NCI-H345 treated with DMSO at 0.1 percent for 48 hours (cell line): Measurements from ENCODE around the gene CDK14.

Experiments used
- DNase-seq: peaks from one replicate; lab custom pipeline; 2025; ENCODE audit not compliant: unreplicated experiment; lab: John Stamatoyannopoulos, UW

The CDK14 gene

GRCh38 chr7:91181949-91182348, 585.8 kb downstream of the CDK14 start:
- DNase-seq: no peak

DNA sequence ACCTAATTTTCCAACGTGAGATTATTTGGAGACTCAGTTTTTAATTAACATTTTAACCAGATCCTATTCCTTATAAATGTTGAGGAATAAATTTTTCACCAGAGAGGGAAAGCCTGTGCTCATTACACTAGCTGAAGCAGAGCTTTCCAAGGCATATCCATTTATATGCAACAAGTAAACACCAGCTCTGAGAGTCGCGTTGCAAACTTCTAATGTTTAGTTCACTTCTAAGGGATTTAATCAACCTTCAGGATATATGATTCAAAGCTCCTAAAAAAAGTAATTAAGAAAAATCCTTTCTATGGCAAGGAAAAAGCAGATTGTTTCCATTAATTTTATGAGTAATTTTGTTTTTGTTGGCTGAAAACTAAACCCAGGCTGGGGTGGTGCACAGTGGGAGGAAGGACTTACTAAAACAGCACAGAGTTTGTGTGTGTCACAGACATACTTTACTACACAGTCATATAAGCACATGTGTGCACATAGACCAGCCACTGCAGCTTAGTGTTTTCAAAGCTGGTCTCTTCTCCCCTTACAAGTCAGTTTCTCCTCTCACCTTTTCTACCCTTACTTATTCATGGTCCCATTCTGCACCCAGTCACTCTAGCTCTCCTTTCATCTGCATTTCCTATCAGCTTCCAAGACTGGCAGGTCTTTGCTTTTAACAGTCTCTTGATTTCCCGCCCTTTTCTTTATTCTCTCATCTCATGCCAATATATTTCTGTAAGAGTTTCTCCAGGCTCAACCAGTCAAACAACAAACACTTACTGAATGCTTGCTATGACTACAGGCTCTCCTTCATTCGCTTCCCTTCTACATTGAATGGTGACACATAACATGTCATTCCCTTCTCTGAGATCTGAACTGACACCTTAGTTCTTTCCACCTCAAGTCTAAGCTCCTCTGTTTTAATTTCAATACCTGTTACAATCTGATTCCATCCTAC, 587.0 kb downstream of the CDK14 start:
- no peak for DNase-seq

- no peak for DNase-seq
These were observed 589.6 kb downstream of the CDK14 start for GRCh38 chr7:91185771-91186170.

- DNase-seq: no peak
These were observed 590.9 kb downstream of the CDK14 start for GRCh38 chr7:91187061-91187460.

DNA sequence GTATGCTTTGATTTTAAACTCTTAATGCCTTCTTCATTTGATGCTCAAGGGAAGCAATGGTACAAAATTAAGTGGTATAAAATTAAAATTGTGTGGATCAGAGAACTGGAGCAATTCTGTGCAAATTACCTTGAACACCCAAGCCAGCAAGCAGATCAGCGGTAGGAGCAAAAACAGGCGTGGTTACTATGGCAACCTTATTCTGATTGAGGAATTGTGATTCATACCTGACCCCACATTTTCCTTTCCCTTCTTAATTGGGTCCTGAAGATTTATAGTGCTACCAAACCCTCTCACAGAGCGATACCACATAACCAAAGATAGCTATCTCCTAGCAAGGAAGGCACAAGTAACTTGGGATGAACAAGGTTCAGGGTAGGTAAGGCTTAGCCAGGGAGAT, 595.6 kb downstream of the CDK14 start:
- DNase-seq: no peak

GRCh38 chr7:91193141-91193540, 597.0 kb downstream of the CDK14 start:
- DNase-seq: no peak

GRCh38 chr7:91194841-91195240, 598.7 kb downstream of the CDK14 start:
- no peak for DNase-seq

- no peak for DNase-seq
These were observed 599.9 kb downstream of the CDK14 start for GRCh38 chr7:91196058-91196457.

- DNase-seq: no peak
These were observed 602.2 kb downstream of the CDK14 start for GRCh38 chr7:91198371-91198770.

DNA sequence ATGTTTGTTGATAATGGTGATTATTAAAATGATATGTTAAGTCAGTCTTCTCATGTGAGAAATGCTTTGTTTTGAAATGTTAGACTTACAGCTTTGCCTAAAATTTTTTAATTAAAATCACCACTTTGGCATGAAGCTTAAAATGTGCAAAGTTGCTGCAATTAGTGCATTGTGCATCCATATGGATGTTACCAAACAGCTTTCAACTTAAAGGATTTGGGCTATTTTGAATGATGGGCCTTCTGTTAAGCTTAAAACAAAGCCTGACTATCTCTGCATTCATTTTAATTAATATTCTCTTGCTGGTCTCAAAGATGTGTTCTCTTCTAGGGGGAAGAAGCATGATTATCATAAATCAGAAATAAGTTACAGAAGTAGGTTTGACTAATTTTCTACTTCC, 603.5 kb downstream of the CDK14 start:
- no peak for DNase-seq

GRCh38 chr7:91201442-91202113, 605.5 kb downstream of the CDK14 start:
- peak; percentile 44 for DNase-seq

DNA sequence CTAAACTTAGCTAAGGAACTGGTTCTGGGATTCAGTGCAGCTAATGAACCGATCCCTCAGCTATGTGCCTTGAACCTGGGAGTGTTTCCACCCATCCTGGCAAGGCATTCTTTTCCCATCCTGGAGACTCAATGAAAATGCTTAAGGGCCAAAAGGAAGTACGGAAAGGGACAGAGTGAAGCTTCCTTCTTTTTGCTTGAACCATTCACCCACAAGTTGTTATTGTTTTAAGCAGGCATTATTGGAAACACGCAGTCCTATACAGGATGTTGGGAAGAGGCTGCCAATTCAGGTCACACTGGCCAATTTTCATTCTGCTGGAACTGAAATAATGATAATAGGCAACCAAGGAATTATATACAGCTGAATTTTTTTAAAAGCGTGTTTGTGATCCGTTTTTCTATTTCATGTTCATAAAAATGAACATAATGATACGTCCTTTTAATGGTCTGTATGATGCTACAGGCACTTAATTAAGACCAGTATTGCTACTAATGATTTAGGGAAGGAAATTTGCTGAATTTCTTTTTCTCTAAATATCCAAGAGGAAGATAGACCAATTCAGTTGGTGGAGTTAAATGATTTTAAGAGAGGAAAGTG, 610.3 kb downstream of the CDK14 start:
- DNase-seq: no peak

- no peak for DNase-seq
These were observed 616.5 kb downstream of the CDK14 start for GRCh38 chr7:91212582-91212981.

DNA sequence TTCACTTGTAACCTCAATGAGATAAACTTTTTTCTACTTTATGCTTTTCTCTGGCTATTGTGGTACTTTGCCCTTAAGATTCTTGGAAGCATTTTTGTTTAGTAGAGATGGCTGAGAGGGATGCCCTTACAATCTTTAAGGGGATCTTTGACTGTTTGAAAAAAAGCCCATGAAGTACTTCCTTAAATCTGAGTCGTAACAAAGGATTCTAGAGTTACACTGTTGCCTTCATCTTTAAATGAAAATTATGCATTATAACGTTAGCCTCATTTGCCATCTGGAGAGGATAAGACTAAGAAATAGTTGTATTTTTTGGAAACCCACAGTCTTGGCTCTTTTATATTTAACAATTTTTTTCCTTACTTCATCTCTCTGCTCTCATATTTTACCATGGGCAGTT, 630.3 kb downstream of the CDK14 start:
- DNase-seq: no peak

- no peak for DNase-seq
These were observed 632.2 kb downstream of the CDK14 start for GRCh38 chr7:91228327-91228726.

DNA sequence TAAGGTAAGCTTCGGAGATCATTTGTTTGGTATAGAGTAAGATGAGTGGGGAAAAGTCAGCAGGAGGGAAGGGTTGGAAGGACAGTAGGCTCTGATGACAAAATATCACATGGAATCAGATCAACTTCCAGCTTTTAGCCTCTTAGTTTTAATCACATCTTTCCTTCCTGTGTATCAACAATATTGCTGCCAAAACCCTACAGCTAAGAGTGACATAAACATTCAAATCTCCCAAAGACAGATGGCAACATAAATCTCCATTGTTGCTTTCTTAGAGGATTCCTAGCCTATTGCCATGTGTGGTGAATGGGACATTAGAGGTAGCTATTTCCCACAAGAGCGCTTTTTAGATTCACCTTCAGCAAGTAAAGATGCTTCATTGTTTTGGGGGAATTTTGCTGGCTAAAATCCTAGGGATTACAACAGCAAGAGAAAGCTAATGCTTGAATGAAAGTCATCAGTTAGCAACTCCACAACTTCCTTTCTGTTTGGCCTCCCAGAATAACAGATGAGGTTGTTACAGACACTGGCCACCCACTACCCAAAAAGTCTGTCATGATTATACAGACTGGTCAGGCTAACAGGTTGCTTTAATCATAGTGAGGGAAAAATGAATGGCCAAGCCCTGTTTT, 632.9 kb downstream of the CDK14 start:
- DNase-seq: no peak

DNA sequence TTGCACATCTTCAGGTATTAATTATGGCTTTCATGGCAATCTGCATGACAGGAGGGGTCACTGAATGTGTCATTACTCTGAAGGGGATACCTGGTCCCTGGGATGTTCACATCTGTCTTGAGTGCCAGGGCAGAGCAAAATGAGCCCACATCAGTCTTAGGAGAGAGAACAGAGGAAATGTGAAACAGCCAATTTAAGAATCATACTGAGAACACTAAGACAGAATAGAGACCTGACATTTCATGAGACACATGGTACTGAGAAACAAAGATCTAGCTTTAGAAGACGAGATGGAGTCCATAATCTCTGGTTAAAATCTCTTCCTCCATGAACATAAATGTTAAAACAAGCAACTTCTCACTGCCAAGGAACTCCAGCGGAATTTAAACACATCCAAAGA, 634.0 kb downstream of the CDK14 start:
- no peak for DNase-seq

- no peak for DNase-seq
These were observed 634.4 kb downstream of the CDK14 start for GRCh38 chr7:91230503-91230902.

GRCh38 chr7:91233212-91233611, 637.1 kb downstream of the CDK14 start:
- no peak for DNase-seq

GRCh38 chr7:91235211-91235832, 639.2 kb downstream of the CDK14 start:
- DNase-seq: no peak

DNA sequence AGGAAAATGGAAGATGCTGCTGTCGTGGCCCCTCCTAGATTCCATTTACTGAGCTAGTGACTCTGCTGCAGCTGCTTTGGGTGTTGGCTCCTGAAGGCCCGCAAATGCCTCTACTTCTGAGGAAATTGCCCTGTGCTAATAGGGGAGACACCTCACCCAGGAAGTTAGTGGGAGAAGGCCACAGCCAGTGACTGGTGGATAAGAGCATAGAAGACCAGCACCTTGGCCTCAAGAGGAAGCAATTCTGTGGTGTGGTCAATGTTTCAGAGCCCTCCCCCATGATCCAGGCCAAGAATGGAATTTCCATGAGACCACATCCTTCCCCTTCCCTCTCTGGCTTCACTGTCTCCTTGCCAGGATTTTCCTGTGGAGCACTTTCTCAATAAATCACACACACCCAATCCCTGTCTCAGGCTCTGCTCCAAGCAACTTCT, 643.1 kb downstream of the CDK14 start:
- DNase-seq: no peak
